ENCODE results near the gene DGKB. TPM values are rescaled to one million over a fixed set of nuclear protein-coding genes. Genes with fewer than 3 reads are reported as not detected.

The DGKB gene
- total RNA-seq, 4 donors from 2014 or later: 0.40 to 3.8 (median 0.82) TPM; not detected in 1

DNA sequence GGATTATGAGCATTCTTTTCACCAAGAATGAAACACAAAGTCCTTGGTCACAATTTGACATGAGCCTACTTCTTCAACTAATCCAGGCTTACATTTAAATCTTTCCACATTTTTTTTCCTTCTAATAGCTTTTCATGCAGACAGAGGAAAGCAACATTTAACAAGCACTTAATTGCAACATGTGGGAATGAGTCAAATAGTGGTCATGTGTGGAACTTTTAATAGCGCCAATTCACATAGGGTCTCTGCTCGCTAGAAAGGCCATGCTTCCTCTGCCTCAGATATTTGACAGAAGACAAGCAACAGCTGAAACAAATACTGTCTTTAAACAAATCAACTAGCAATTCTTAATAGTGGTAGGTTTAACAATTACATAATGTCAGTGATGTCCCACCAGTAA lies 627.2 kb downstream of the DGKB start:
- TF ChIP-seq POLR2A (IDR thresholded peaks at IDR 0.05): no peak
- no peak for TF ChIP-seq POLR2AphosphoS5 (IDR thresholded peaks at IDR 0.05)
- TF ChIP-seq, protein P1, sequence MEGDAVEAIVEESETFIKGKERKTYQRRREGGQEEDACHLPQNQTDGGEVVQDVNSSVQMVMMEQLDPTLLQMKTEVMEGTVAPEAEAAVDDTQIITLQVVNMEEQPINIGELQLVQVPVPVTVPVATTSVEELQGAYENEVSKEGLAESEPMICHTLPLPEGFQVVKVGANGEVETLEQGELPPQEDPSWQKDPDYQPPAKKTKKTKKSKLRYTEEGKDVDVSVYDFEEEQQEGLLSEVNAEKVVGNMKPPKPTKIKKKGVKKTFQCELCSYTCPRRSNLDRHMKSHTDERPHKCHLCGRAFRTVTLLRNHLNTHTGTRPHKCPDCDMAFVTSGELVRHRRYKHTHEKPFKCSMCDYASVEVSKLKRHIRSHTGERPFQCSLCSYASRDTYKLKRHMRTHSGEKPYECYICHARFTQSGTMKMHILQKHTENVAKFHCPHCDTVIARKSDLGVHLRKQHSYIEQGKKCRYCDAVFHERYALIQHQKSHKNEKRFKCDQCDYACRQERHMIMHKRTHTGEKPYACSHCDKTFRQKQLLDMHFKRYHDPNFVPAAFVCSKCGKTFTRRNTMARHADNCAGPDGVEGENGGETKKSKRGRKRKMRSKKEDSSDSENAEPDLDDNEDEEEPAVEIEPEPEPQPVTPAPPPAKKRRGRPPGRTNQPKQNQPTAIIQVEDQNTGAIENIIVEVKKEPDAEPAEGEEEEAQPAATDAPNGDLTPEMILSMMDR (IDR thresholded peaks at IDR 0.05): no peak
- TF ChIP-seq EP300 (IDR thresholded peaks at IDR 0.05; ENCODE audit: low read depth): no peak
- H3K27me3 ChIP-seq: no peaks in the 10 kb centered on the region
- in situ Hi-C loops (cut with MboI; ENCODE audit: low pct_ligation_motif_present in 1 of 4, low pct_unique_long_range_greater_than_20kb in 1 of 4, low sequenced_read_pairs in 3 of 4): no loop called here
- no peak for DNase-seq
- H3K4me3 ChIP-seq: no peak overlapping the region
- H3K27ac ChIP-seq: no peak overlapping the region
- H3K9me3 ChIP-seq: no peaks in the 10 kb centered on the region
- intact Hi-C loops (cut with DNase I; ENCODE audit: low total_unique reads): no loop called here
- H3K4me1 ChIP-seq: no peaks in the 10 kb centered on the region
- no peaks in the 10 kb centered on the region for H3K36me3 ChIP-seq
- WGBS, 2 donors (ENCODE audit: low coverage in 1 of 2): 83 to 86% methylated on average over 2 of the region's 2 CpGs

DNA sequence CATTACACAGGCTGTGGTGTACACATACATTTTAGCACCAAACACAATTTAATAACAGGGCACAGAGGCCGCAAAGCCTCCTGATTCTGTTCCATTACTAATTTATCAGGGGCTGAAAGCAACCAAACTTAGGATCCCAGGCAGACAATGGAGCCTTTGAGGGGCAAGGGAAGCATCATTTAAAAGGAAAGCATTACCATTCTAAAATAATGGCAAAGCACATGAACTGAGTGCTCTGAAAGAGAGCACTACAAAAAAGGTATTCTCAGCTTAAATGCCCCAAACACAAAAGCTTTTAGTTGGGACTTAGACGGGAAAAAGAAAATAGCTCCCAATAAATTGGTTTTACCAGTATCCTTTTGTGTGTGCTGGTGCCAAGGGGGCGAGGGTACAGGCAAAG lies 631.1 kb downstream of the DGKB start:
- Histone ChIP-seq H3K36me3 (no peaks in the 10 kb centered on the region), H3K4me3 (no peak overlapping the region), H3K27ac (no peak overlapping the region), H3K4me1 (no peaks in the 10 kb centered on the region), H3K9me3 (no peaks in the 10 kb centered on the region), H3K27me3 (no peaks in the 10 kb centered on the region)
- intact Hi-C loops (cut with DNase I; ENCODE audit: low total_unique reads): no loop called here
- in situ Hi-C loops (cut with MboI; ENCODE audit: low pct_ligation_motif_present in 1 of 4, low pct_unique_long_range_greater_than_20kb in 1 of 4, low sequenced_read_pairs in 3 of 4): no loop called here
- TF ChIP-seq POLR2AphosphoS5 (IDR thresholded peaks at IDR 0.05): no peak
- TF ChIP-seq POLR2A (IDR thresholded peaks at IDR 0.05): no peak
- TF ChIP-seq EP300 (IDR thresholded peaks at IDR 0.05; ENCODE audit: low read depth): no peak
- TF ChIP-seq, protein P1 (IDR thresholded peaks at IDR 0.05): no peak
- 86 to 88% methylated on average over 3 of the region's 3 CpGs for WGBS, 2 donors (ENCODE audit: low coverage in 1 of 2)
- DNase-seq: no peak

DNA sequence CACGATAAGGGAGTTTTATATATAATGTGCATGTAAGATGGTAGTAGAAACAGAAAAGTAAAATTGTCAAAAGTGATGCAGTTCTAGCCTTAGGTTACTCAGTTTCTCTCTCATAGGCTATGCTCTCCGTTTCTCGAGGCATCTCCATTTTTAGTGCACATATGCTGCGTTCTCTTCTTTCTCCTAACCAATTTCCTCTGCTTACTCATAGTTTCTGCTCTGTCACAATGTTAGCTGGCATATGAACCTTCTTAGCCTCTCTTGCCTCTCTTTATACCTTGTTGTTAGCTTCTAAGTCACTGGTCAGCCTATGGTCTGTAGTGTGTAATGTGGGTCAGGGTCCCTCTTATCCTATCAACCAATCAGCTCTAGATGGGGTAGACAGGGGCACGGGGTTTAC lies 632.5 kb downstream of the DGKB start:
- H3K4me3 ChIP-seq: no peak overlapping the region
- no peak for DNase-seq
- no peaks in the 10 kb centered on the region for H3K9me3 ChIP-seq
- no peaks in the 10 kb centered on the region for H3K36me3 ChIP-seq
- no peak overlapping the region for H3K27ac ChIP-seq
- WGBS, 2 donors (ENCODE audit: low coverage in 1 of 2): 68 to 83% methylated on average over 5 of the region's 5 CpGs
- in situ Hi-C loops (cut with MboI; ENCODE audit: low pct_ligation_motif_present in 1 of 4, low pct_unique_long_range_greater_than_20kb in 1 of 4, low sequenced_read_pairs in 3 of 4): no loop called here
- H3K27me3 ChIP-seq: no peaks in the 10 kb centered on the region
- no peak for TF ChIP-seq POLR2A (IDR thresholded peaks at IDR 0.05)
- TF ChIP-seq EP300 (IDR thresholded peaks at IDR 0.05; ENCODE audit: low read depth): no peak
- no peak for TF ChIP-seq POLR2AphosphoS5 (IDR thresholded peaks at IDR 0.05)
- TF ChIP-seq, protein P1 (IDR thresholded peaks at IDR 0.05): no peak
- intact Hi-C loops (cut with DNase I; ENCODE audit: low total_unique reads): no loop called here
- H3K4me1 ChIP-seq: no peaks in the 10 kb centered on the region

DNA sequence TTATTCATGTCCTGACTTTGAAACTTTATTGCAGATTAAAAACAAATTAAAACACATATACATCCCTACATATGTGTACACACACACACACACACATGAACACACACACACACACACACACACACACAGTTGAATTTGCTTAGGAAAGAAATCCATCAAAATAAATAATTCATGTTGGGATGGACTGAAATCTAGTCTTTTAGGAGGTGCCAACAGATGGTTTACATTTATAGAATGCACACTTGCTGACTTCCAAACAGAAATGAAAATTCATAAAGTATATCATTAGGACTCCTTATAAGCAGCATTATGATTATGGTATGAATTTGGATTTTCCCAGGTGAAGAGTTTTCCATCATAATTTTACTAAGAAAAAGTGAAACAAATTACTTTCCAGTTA lies 642.5 kb downstream of the DGKB start:
- H3K27ac ChIP-seq: no peak overlapping the region
- TF ChIP-seq EP300 (IDR thresholded peaks at IDR 0.05; ENCODE audit: low read depth) (no peak), POLR2AphosphoS5 (IDR thresholded peaks at IDR 0.05) (no peak), POLR2A (IDR thresholded peaks at IDR 0.05) (no peak)
- TF ChIP-seq, protein P1 (IDR thresholded peaks at IDR 0.05): no peak
- H3K9me3 ChIP-seq: no peaks in the 10 kb centered on the region
- intact Hi-C loops (cut with DNase I; ENCODE audit: low total_unique reads) (no loop called here), in situ Hi-C loops (cut with MboI; ENCODE audit: low pct_ligation_motif_present in 1 of 4, low pct_unique_long_range_greater_than_20kb in 1 of 4, low sequenced_read_pairs in 3 of 4) (no loop called here)
- H3K4me3 ChIP-seq: no peak overlapping the region
- DNase-seq: no peak
- H3K36me3 ChIP-seq: no peaks in the 10 kb centered on the region
- no peaks in the 10 kb centered on the region for H3K4me1 ChIP-seq
- no peaks in the 10 kb centered on the region for H3K27me3 ChIP-seq
